A673 (cell line): Measurements from ENCODE around the gene SYT14.

ENCODE experiments used
- EZH2 ChIP-seq: fragments of 200-600 bp; sonication (generic); IDR thresholded peaks from 2 replicates; pipeline ENCODE4 v1.6.1; 2017; ENCODE audit warnings: borderline replicate concordance, low read depth, mild to moderate bottlenecking, mixed read lengths, antibody characterized with exemption, low read length; ENCODE audit not compliant: poor library complexity, severe bottlenecking
- TF ChIP-seq, protein P1 (sequence below): fragments of 300-800, 200-600 bp; sonication (generic); conservative IDR thresholded peaks from 2 replicates; pipeline ENCODE4 v1.5.1; 2017; ENCODE audit warnings: low read depth, mild to moderate bottlenecking, antibody characterized with exemption, low read length, moderate library complexity, mixed read lengths

- TF ChIP-seq, protein P1, sequence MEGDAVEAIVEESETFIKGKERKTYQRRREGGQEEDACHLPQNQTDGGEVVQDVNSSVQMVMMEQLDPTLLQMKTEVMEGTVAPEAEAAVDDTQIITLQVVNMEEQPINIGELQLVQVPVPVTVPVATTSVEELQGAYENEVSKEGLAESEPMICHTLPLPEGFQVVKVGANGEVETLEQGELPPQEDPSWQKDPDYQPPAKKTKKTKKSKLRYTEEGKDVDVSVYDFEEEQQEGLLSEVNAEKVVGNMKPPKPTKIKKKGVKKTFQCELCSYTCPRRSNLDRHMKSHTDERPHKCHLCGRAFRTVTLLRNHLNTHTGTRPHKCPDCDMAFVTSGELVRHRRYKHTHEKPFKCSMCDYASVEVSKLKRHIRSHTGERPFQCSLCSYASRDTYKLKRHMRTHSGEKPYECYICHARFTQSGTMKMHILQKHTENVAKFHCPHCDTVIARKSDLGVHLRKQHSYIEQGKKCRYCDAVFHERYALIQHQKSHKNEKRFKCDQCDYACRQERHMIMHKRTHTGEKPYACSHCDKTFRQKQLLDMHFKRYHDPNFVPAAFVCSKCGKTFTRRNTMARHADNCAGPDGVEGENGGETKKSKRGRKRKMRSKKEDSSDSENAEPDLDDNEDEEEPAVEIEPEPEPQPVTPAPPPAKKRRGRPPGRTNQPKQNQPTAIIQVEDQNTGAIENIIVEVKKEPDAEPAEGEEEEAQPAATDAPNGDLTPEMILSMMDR = no peak
- no peak for TF ChIP-seq EZH2
Observed at GRCh38 chr1:210189426-210189825, 251.4 kb downstream of the SYT14 start.
